ENCODE measurements around the gene C6orf136. TPM values are rescaled to one million over a fixed set of nuclear protein-coding genes. Genes with fewer than 3 reads are reported as not detected.

The C6orf136 gene
- total RNA-seq, 4 donors from 2014 or later: 11.2 to 24.9 (median 19.8) TPM

- no peaks in the 10 kb centered on the region for H3K27me3 ChIP-seq
- no peak overlapping the region for H3K27ac ChIP-seq
- no peak for ATAC-seq
- no peaks in the 10 kb centered on the region for H3K9me3 ChIP-seq
- H3K36me3 ChIP-seq: peaks cover 2 to 63% of the 10 kb centered on the region in 2 donors
- intact Hi-C loops (cut with DNase I; ENCODE audit: low total_unique reads) (no loop called here), in situ Hi-C loops (cut with MboI; ENCODE audit: low sequenced_read_pairs in 4 of 4) (loop anchor here in 1 of 4 donors (25.0 kb wide), 1 partner anchor 436 kb away; no protein-coding TSS in a partner anchor)
- TF ChIP-seq, protein P1, sequence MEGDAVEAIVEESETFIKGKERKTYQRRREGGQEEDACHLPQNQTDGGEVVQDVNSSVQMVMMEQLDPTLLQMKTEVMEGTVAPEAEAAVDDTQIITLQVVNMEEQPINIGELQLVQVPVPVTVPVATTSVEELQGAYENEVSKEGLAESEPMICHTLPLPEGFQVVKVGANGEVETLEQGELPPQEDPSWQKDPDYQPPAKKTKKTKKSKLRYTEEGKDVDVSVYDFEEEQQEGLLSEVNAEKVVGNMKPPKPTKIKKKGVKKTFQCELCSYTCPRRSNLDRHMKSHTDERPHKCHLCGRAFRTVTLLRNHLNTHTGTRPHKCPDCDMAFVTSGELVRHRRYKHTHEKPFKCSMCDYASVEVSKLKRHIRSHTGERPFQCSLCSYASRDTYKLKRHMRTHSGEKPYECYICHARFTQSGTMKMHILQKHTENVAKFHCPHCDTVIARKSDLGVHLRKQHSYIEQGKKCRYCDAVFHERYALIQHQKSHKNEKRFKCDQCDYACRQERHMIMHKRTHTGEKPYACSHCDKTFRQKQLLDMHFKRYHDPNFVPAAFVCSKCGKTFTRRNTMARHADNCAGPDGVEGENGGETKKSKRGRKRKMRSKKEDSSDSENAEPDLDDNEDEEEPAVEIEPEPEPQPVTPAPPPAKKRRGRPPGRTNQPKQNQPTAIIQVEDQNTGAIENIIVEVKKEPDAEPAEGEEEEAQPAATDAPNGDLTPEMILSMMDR (IDR thresholded peaks at IDR 0.05 in 4 of 5, conservative IDR thresholded peaks at IDR 0.05 in 1 of 5): no peak
- TF ChIP-seq POLR2A (IDR thresholded peaks at IDR 0.05): no peak
- no peak for DNase-seq
- H3K4me1 ChIP-seq: peaks cover 11 to 15% of the 10 kb centered on the region in 2 donors
- no peak overlapping the region for H3K4me3 ChIP-seq
These were observed 4.2 kb downstream of the C6orf136 start for GRCh38 chr6:30651143-30651542.

DNA sequence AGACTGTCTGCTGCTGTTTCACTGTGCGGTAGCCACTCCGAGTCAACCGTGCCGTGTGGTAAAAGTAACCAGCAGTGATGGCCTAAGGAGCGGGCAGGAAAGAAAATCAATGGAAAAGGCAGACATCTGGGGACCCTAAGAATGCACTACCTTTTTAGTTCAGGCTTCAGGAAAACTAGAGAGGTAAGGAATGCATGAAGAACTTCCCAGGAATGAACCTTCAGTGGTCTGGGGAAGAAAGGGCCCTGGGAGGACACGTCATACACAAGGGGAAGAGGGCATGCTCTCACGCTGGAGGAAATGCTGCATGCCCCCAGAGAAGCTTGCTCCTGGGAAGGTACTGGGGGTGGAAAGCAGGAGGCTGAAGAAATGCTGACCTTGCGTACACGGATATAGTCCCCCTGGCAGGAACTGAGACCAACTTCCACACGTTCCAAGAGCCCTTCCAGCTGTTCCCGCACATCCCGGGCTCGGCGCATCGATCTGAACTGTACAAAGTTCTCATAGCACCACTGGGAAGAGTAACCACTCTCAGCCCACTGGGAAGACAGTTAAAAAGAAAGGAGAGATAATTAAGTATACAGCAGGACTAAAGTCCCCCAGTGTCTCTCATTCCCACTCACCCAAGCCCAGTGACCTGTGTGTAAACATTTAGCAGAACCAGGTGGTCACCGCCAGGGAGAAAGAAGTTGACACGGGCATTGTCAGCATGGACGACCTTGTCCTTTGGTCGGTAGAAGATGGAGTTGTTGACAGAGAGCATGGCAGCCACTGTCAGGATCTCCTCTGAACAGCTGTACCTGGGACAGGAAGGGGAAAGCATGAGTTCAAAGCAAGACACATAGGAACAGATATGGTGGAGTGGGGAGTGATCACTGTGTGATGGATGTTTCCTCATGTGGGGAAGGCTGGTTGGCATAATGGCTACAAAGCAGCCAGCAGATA, 8.1 kb downstream of the C6orf136 start:
- no peak for DNase-seq
- Histone ChIP-seq H3K36me3 (peaks cover 2 to 99% of the 10 kb centered on the region in 2 donors), H3K27me3 (no peaks in the 10 kb centered on the region), H3K27ac (no peak overlapping the region), H3K9me3 (no peaks in the 10 kb centered on the region), H3K4me3 (no peak overlapping the region), H3K4me1 (no peaks in the 10 kb centered on the region)
- no peak for ATAC-seq
- in situ Hi-C loops (cut with MboI; ENCODE audit: low sequenced_read_pairs in 4 of 4) (loop anchor here in 1 of 4 donors (25.0 kb wide), 1 partner anchor 432 kb away; no protein-coding TSS in a partner anchor), intact Hi-C loops (cut with DNase I; ENCODE audit: low total_unique reads) (no loop called here)
- no peak for TF ChIP-seq POLR2A (IDR thresholded peaks at IDR 0.05)
- TF ChIP-seq, protein P1 (IDR thresholded peaks at IDR 0.05 in 4 of 5, conservative IDR thresholded peaks at IDR 0.05 in 1 of 5): no peak

DNA sequence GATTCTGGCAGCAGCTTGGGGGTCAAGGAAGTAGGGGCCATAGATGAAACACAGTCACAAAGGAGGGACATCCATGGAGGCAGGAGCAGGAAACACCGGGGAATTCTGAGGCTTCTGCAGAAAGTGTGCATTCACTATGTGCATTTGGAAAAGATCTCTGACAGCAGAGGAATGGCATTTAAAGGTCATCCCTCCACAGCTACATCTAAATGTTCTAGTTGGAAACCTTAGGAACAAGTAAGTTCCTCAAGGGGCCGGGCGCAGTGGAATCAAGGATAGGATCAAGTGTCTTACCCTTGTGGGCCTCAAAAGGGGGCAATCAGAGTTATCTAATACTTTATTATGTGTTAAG, 8.8 kb downstream of the C6orf136 start:
- Histone ChIP-seq H3K36me3 (peaks cover 2 to 100% of the 10 kb centered on the region in 2 donors), H3K27me3 (no peaks in the 10 kb centered on the region), H3K4me1 (no peaks in the 10 kb centered on the region), H3K4me3 (no peak overlapping the region), H3K9me3 (no peaks in the 10 kb centered on the region), H3K27ac (no peak overlapping the region)
- DNase-seq (no peak), ATAC-seq (no peak)
- intact Hi-C loops (cut with DNase I; ENCODE audit: low total_unique reads): no loop called here
- TF ChIP-seq, protein P1 (IDR thresholded peaks at IDR 0.05 in 4 of 5, conservative IDR thresholded peaks at IDR 0.05 in 1 of 5): no peak
- TF ChIP-seq POLR2A (IDR thresholded peaks at IDR 0.05): no peak
- in situ Hi-C loops (cut with MboI; ENCODE audit: low sequenced_read_pairs in 4 of 4): loop anchor here in 1 of 4 donors (25.0 kb wide), 1 partner anchor 432 kb away; no protein-coding TSS in a partner anchor

DNA sequence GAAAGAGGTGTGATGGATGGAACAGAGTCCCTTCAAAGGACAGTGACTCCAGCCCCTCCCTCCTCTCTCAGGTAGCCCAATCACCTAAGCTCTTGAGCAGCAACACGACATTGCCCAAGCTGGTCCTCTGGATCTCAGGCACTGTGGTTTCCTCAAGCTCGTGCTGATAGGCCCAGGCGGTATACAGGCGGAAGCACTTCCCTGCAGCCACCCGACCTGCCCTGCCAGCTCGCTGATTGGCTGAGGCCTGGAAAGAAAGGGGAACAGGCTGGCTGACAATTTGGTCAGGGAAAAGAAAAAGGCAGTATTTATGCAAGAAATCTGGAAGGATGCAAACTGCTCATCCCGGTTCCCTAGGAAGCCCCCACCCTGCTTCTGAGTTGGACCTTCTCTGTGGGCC, 9.6 kb downstream of the C6orf136 start:
- Histone ChIP-seq H3K4me1 (no peaks in the 10 kb centered on the region), H3K9me3 (no peaks in the 10 kb centered on the region), H3K4me3 (no peak overlapping the region), H3K27ac (no peak overlapping the region), H3K27me3 (no peaks in the 10 kb centered on the region), H3K36me3 (peaks cover 2 to 99% of the 10 kb centered on the region in 2 donors)
- in situ Hi-C loops (cut with MboI; ENCODE audit: low sequenced_read_pairs in 4 of 4) (loop anchor here in 1 of 4 donors (25.0 kb wide), 1 partner anchor 431 kb away; no protein-coding TSS in a partner anchor), intact Hi-C loops (cut with DNase I; ENCODE audit: low total_unique reads) (no loop called here)
- TF ChIP-seq POLR2A (IDR thresholded peaks at IDR 0.05): no peak
- TF ChIP-seq, protein P1 (IDR thresholded peaks at IDR 0.05 in 4 of 5, conservative IDR thresholded peaks at IDR 0.05 in 1 of 5): no peak
- no peak for ATAC-seq
- DNase-seq: no peak

Data from gastrocnemius medialis (tissue), 4 donors.